ENCODE results near the gene ZNF467. TPM values are rescaled to one million over a fixed set of nuclear protein-coding genes. Genes with fewer than 3 reads are reported as not detected.
A peak's percentile ranks its signal among the peaks of the same experiment; 100 is the strongest.

Gene ZNF467
- total RNA-seq, 4 donors from 2014 or later = 6.2 to 12.1 (median 9.8) TPM

GRCh38 chr7:149723795-149724495 lies 49.4 kb downstream of the ZNF467 start:
- TF ChIP-seq CTCF (IDR thresholded peaks at IDR 0.05) = no peak
- TF ChIP-seq POLR2A (IDR thresholded peaks at IDR 0.05) = no peak
- intact Hi-C loops (cut with DNase I; ENCODE audit: low total_unique reads) = loop anchor here (5.0 kb wide), 1 partner anchor 1588 kb away; no protein-coding TSS in a partner anchor
- WGBS, 2 donors = 92 to 95% methylated on average over 15 of the region's 15 CpGs
- no peak overlapping the region for H3K4me3 ChIP-seq (ENCODE audit: low read depth, poor library complexity, severe bottlenecking)
- no peak for DNase-seq (ENCODE audit: low spot score in 2 of 2)

- TF ChIP-seq POLR2A (IDR thresholded peaks at IDR 0.05) = no peak
- TF ChIP-seq CTCF (IDR thresholded peaks at IDR 0.05) = no peak
- H3K4me3 ChIP-seq (ENCODE audit: low read depth, poor library complexity, severe bottlenecking) = no peak overlapping the region
- DNase-seq (ENCODE audit: low spot score in 2 of 2) = no peak
- WGBS, 2 donors = 84 to 87% methylated on average over 11 to 13 of the region's 13 CpGs
- intact Hi-C loops (cut with DNase I; ENCODE audit: low total_unique reads) = loop anchor here (5.0 kb wide), 1 partner anchor 1589 kb away; no protein-coding TSS in a partner anchor
These were observed 50.2 kb downstream of the ZNF467 start for GRCh38 chr7:149723082-149723767.

GRCh38 chr7:149722356-149722957 lies 50.9 kb downstream of the ZNF467 start:
- 91 to 95% methylated on average over 19 to 20 of the region's 20 CpGs for WGBS, 2 donors
- intact Hi-C loops (cut with DNase I; ENCODE audit: low total_unique reads) = loop anchor here (5.0 kb wide), 1 partner anchor 1590 kb away; no protein-coding TSS in a partner anchor
- DNase-seq (ENCODE audit: low spot score in 2 of 2) = no peak
- H3K4me3 ChIP-seq (ENCODE audit: low read depth, poor library complexity, severe bottlenecking) = no peak overlapping the region
- TF ChIP-seq CTCF (IDR thresholded peaks at IDR 0.05) (no peak), POLR2A (IDR thresholded peaks at IDR 0.05) (no peak)

GRCh38 chr7:149721084-149721601 lies 52.2 kb downstream of the ZNF467 start:
- 89 to 95% methylated on average over 16 of the region's 16 CpGs for WGBS, 2 donors
- no peak overlapping the region for H3K4me3 ChIP-seq (ENCODE audit: low read depth, poor library complexity, severe bottlenecking)
- peak in 1 of 2 donors; percentile 70 for DNase-seq (ENCODE audit: low spot score in 2 of 2)
- intact Hi-C loops (cut with DNase I; ENCODE audit: low total_unique reads) = loop anchor here (5.0 kb wide), 1 partner anchor 1591 kb away; no protein-coding TSS in a partner anchor
- TF ChIP-seq POLR2A (IDR thresholded peaks at IDR 0.05) (no peak), CTCF (IDR thresholded peaks at IDR 0.05) (no peak)

- no peak overlapping the region for H3K4me3 ChIP-seq (ENCODE audit: low read depth, poor library complexity, severe bottlenecking)
- peak in 1 of 2 donors; percentile 80 for DNase-seq (ENCODE audit: low spot score in 2 of 2)
- TF ChIP-seq POLR2A (IDR thresholded peaks at IDR 0.05) = no peak
- no peak for TF ChIP-seq CTCF (IDR thresholded peaks at IDR 0.05)
- WGBS, 2 donors = 80 to 81% methylated on average over 22 of the region's 22 CpGs
- intact Hi-C loops (cut with DNase I; ENCODE audit: low total_unique reads) = loop anchor here (5.0 kb wide), 1 partner anchor 1592 kb away; no protein-coding TSS in a partner anchor
These were observed 52.9 kb downstream of the ZNF467 start for GRCh38 chr7:149720372-149721083.
